Caco-2 (cell line): Measurements from ENCODE around the gene EVI5L. TPM values are rescaled to one million over a fixed set of nuclear protein-coding genes. Genes with fewer than 3 reads are reported as not detected.

ENCODE experiments used
- BruUV-seq: library from RNA; stranded (reverse); fragments of 400-500 nt; replicated peaks from 2 replicates; lab custom pipeline; 2021; lab: Mats Ljungman, UMichigan
- CTCF ChIA-PET: fragments of 300-600 bp; sonication (Branson Sonifier 250); formaldehyde crosslinking; loops from one replicate; lab custom pipeline; 2022; ENCODE audit warnings: antibody characterized with exemption; lab: Charles Lee
- POLR2A ChIA-PET: fragments of 300-600 bp; sonication (Branson Sonifier 250); formaldehyde crosslinking; loops from one replicate; lab custom pipeline; 2022; ENCODE audit warnings: antibody characterized with exemption; lab: Charles Lee
- DNase-seq, 2 experiments: peaks; one replicate each; pipeline versions ENCODE4 v3.0.0 to v3.0.0-alpha.2; 2020 to 2022
- H3K27me3 ChIP-seq: replicated peaks from 2 replicates; pipeline ENCODE4 v1.6.0; 2011; ENCODE audit warnings: low read length; ENCODE audit not compliant: control insufficient read depth, insufficient read depth
- H3K36me3 ChIP-seq: 2 replicates; pipeline ENCODE4 v1.5.1; 2011; ENCODE audit warnings: low read length; ENCODE audit not compliant: control insufficient read depth, insufficient read depth
- H3K4me1 ChIP-seq: fragments of 250-450 bp; sonication (Bioruptor Pico); 2 replicates; pipeline ENCODE4 v1.5.1; 2020; ENCODE audit warnings: mild to moderate bottlenecking
- H3K4me3 ChIP-seq: 2 replicates; pipeline ENCODE4 v1.5.1; 2011; ENCODE audit warnings: low read depth, mild to moderate bottlenecking, control low read depth, low read length
- H3K9me3 ChIP-seq: fragments of 250-450 bp; sonication (Bioruptor Pico); 2 replicates; pipeline ENCODE4 v1.5.1; 2020; ENCODE audit warnings: mild to moderate bottlenecking, moderate library complexity
- H3K27ac Mint-ChIP-seq: one replicate; pipeline ENCODE4 v1.8.0; 2022; ENCODE audit warnings: mixed read lengths; ENCODE audit not compliant: unreplicated experiment
- H3K27me3 Mint-ChIP-seq: one replicate; pipeline ENCODE4 v1.8.0; 2022; ENCODE audit warnings: mixed read lengths; ENCODE audit not compliant: insufficient read depth, unreplicated experiment
- H3K36me3 Mint-ChIP-seq: one replicate; pipeline ENCODE4 v1.8.0; 2022; ENCODE audit warnings: mild to moderate bottlenecking, mixed read lengths; ENCODE audit not compliant: insufficient read depth, unreplicated experiment
- H3K4me1 Mint-ChIP-seq: one replicate; pipeline ENCODE4 v1.8.0; 2022; ENCODE audit warnings: low read depth, mixed read lengths; ENCODE audit not compliant: unreplicated experiment
- H3K4me3 Mint-ChIP-seq: one replicate; pipeline ENCODE4 v1.8.0; 2022; ENCODE audit warnings: mild to moderate bottlenecking, moderate library complexity, mixed read lengths; ENCODE audit not compliant: unreplicated experiment
- H3K9me3 Mint-ChIP-seq: one replicate; pipeline ENCODE4 v1.8.0; 2022; ENCODE audit warnings: mixed read lengths; ENCODE audit not compliant: unreplicated experiment
- intact Hi-C: fragments of 100-400 bp; cut with micrococcal nuclease; formaldehyde crosslinking; loops from one replicate; pipeline ENCODE4 v1.10.0; 2022; ENCODE audit not compliant: unreplicated experiment
- total RNA-seq: library from RNA; stranded (reverse); gene quantifications from 2 replicates; pipeline ENCODE4 v1.2.3, GENCODE V29; 2022
- TF ChIP-seq, protein P1 (sequence below), 2 experiments: fragments of 200-600 bp in 1 of 2; IDR thresholded peaks; 1 replicate in 1 of 2; 2 replicates in 1 of 2; pipeline versions ENCODE4 v1.5.1 to v1.8.0; 2011 to 2022; ENCODE audit warnings: antibody characterized with exemption in 1 of 2, control low read depth in 1 of 2, inconsistent platforms in 1 of 2, low read depth in 1 of 2, low read length in 1 of 2, mild to moderate bottlenecking in 1 of 2, moderate library complexity in 1 of 2; ENCODE audit not compliant: insufficient read depth in 1 of 2, severe bottlenecking in 1 of 2, unreplicated experiment in 1 of 2

The EVI5L gene
- total RNA-seq, 1 experiment from 2014 or later, result 9.8 TPM

DNA sequence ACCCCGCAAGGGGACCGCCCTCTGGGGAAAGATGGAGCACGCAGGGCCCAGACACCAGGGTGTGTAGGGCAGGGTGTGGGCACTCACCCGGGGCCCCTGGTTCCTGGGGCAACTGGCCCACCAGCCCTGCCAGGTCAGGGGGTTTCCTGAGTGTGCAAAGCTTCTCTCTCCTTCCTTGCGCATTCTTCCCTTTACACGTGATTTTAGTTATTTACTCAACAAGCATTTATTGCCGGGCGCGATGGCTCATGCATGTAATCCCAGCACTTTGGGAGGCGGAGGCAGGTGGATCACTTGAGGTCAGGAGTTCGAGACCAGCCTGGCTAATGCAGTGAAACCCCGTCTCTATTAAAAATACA, 23.7 kb downstream of the EVI5L start:
- peaks cover 10% of the 10 kb centered on the region for H3K4me1 Mint-ChIP-seq
- Histone ChIP-seq H3K36me3 (no peaks in the 10 kb centered on the region), H3K9me3 (no peaks in the 10 kb centered on the region), H3K4me3 (0 out of 2 replicates have a peak overlapping the region, but pooled peaks have one; percentile 14), H3K27me3 (no peaks in the 10 kb centered on the region), H3K4me1 (peaks cover 11% of the 10 kb centered on the region)
- H3K27me3 Mint-ChIP-seq, result no peaks in the 10 kb centered on the region
- peak overlapping the region; percentile 67 for H3K4me3 Mint-ChIP-seq
- peak in 1 of 2 experiments; percentile 44 for DNase-seq
- CTCF ChIA-PET, result interaction anchor here (0.6 to 3.1 kb wide), 6 partner anchors 8 to 67 kb away, joined by 3 to 33 read pairs (median 5); partner anchors contain the start of genes LRRC8E and SNAPC2
- peaks cover 10% of the 10 kb centered on the region for H3K36me3 Mint-ChIP-seq
- TF ChIP-seq, protein P1, sequence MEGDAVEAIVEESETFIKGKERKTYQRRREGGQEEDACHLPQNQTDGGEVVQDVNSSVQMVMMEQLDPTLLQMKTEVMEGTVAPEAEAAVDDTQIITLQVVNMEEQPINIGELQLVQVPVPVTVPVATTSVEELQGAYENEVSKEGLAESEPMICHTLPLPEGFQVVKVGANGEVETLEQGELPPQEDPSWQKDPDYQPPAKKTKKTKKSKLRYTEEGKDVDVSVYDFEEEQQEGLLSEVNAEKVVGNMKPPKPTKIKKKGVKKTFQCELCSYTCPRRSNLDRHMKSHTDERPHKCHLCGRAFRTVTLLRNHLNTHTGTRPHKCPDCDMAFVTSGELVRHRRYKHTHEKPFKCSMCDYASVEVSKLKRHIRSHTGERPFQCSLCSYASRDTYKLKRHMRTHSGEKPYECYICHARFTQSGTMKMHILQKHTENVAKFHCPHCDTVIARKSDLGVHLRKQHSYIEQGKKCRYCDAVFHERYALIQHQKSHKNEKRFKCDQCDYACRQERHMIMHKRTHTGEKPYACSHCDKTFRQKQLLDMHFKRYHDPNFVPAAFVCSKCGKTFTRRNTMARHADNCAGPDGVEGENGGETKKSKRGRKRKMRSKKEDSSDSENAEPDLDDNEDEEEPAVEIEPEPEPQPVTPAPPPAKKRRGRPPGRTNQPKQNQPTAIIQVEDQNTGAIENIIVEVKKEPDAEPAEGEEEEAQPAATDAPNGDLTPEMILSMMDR (IDR thresholded peaks at IDR 0.05; ENCODE audit: insufficient read depth in 1 of 2, low read depth in 1 of 2, low read length in 1 of 2, severe bottlenecking in 1 of 2, unreplicated experiment in 1 of 2), result no peak
- BruUV-seq, result no TSS peak
- intact Hi-C loops, result loop anchor here (1.0 to 5.0 kb wide), 3 partner anchors 34 to 72 kb away; partner anchors contain the start of genes LRRC8E and MAP2K7
- H3K9me3 Mint-ChIP-seq, result no peaks in the 10 kb centered on the region
- peak overlapping the region; percentile 86 for H3K27ac Mint-ChIP-seq
- POLR2A ChIA-PET, result no interaction called here

DNA sequence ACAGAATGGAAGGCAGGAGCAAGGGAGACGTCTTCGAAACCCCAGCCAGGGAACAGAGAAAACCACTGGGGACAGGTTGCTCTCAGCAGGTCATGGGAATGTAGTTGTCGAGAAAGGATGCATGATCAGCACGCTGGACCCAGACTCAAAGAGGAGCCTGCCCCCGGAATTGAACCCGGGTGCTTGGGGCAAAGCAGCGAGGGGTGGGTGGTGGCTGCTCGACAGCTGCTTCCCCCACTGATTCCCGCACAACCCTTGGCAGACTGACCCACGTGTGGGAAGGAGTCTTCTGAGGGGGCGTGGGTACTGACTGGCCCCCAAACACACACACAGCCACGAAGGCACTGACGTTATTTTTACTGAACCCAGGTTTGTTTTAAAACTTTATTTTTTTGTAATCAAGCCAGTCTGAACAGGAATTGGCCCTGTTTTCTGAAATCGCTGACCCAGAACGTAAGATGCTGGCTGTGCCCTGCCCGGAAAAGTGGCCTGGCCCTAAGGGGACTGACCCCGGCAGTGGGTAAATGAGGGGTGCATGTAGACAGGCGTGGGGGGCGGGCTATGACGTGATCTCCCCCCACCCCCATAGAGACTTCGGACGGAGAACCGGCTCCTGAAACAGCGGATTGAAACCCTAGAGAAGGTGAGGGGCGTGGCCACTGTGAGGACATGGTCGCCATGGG, 25.5 kb downstream of the EVI5L start:
- H3K9me3 ChIP-seq, result no peaks in the 10 kb centered on the region
- no peaks in the 10 kb centered on the region for H3K9me3 Mint-ChIP-seq
- no peaks in the 10 kb centered on the region for H3K36me3 ChIP-seq
- peaks cover 11% of the 10 kb centered on the region for H3K4me1 ChIP-seq
- peaks cover 10% of the 10 kb centered on the region for H3K4me1 Mint-ChIP-seq
- intact Hi-C loops, result no loop called here
- CTCF ChIA-PET, result no interaction called here
- no peak overlapping the region for H3K27ac Mint-ChIP-seq
- no peaks in the 10 kb centered on the region for H3K27me3 ChIP-seq
- no peak overlapping the region for H3K4me3 Mint-ChIP-seq
- H3K27me3 Mint-ChIP-seq, result no peaks in the 10 kb centered on the region
- H3K36me3 Mint-ChIP-seq, result peaks cover 10% of the 10 kb centered on the region
- TF ChIP-seq, protein P1 (IDR thresholded peaks at IDR 0.05; ENCODE audit: insufficient read depth in 1 of 2, low read depth in 1 of 2, low read length in 1 of 2, severe bottlenecking in 1 of 2, unreplicated experiment in 1 of 2), result no peak
- no peak for DNase-seq
- POLR2A ChIA-PET, result no interaction called here
- BruUV-seq, result no TSS peak
- H3K4me3 ChIP-seq, result no peak overlapping the region

DNA sequence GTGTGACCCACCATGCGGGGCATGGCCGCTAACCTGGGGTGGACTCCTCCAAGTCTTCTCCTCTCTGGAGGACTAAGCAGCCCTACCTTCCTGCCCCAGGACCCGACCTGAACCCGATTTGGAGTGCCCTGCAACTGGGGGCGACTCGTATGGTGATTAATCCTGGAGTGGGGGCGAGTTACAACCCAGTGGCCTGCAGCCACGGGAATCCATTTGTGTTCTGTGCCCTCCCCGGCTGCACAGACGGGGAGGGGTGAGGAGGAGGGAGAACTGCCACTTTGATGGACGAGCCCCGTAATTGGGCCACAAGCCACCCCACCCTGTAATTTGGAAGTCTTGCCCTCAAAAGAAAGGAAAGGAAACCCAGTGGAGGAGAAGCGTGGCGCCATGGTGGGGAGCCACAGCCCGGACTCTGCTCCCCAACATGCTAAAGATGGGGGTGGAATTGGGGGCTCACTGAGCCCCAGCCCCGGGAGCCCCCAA, 26.1 kb downstream of the EVI5L start:
- DNase-seq, result no peak
- Histone ChIP-seq H3K36me3 (no peaks in the 10 kb centered on the region), H3K4me3 (no peak overlapping the region), H3K27me3 (no peaks in the 10 kb centered on the region), H3K9me3 (no peaks in the 10 kb centered on the region), H3K4me1 (peaks cover 11% of the 10 kb centered on the region)
- TF ChIP-seq, protein P1 (IDR thresholded peaks at IDR 0.05; ENCODE audit: insufficient read depth in 1 of 2, low read depth in 1 of 2, low read length in 1 of 2, severe bottlenecking in 1 of 2, unreplicated experiment in 1 of 2), result no peak
- peaks cover 10% of the 10 kb centered on the region for H3K36me3 Mint-ChIP-seq
- H3K27me3 Mint-ChIP-seq, result no peaks in the 10 kb centered on the region
- intact Hi-C loops, result no loop called here
- peaks cover 10% of the 10 kb centered on the region for H3K4me1 Mint-ChIP-seq
- H3K4me3 Mint-ChIP-seq, result no peak overlapping the region
- ChIA-PET POLR2A (no interaction called here), CTCF (interaction anchor here (3.6 kb wide), 1 partner anchor 13 kb away, joined by 20 read pairs; no protein-coding TSS in a partner anchor)
- H3K9me3 Mint-ChIP-seq, result no peaks in the 10 kb centered on the region
- BruUV-seq, result no TSS peak
- no peak overlapping the region for H3K27ac Mint-ChIP-seq
